ENCODE results near the gene KCNMB4.
"Not testable (repeated sequence)": the region's sequence is repeated elsewhere in the genome, so short reads cannot be mapped to it uniquely, and the experiment has no call there.

KCNMB4 gene

DNA sequence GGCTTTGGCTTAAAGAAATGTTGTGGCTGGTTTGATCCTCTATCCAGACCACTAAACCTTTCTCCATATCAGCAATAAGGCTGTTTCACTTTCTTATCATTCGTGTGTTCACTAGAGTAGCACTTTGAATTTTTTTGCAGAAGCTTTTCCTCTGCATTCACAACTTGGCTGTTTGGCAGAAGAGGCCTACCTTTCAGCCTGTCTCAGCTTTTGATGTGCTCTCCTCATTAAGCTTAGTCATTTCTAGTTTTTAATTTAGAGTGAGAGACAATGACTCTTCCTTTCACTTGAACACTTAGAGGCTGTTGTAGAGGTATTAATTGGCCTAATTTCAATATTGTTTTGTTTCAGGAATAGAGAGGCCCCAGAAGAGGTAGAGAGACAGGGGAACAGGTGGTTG lies 13.8 kb downstream of the KCNMB4 start:
- no peak for DNase-seq

GRCh38 chr12:70383484-70383883 lies 17.4 kb downstream of the KCNMB4 start:
- DNase-seq, result no peak

- no peak for DNase-seq
These were observed 17.8 kb downstream of the KCNMB4 start for GRCh38 chr12:70383886-70384285.

DNA sequence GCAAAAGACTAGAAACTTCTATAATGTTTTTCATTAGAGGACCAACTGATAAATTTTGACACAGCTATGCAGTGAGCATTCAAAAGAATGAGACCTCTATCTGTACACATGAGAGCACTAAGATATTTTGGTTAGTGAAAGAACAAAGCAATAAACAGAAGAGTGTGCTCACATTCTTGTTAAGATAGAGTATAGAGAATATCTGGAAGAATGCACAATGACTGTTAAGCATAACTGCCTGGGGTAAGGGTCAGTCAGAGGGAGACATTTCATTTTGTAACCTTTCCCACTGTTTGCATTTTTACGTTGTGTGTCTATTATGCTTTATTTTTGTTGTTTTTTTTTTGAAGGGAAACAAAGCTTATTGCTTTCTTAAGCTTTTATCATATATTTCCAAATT lies 20.7 kb downstream of the KCNMB4 start:
- no peak for DNase-seq

DNA sequence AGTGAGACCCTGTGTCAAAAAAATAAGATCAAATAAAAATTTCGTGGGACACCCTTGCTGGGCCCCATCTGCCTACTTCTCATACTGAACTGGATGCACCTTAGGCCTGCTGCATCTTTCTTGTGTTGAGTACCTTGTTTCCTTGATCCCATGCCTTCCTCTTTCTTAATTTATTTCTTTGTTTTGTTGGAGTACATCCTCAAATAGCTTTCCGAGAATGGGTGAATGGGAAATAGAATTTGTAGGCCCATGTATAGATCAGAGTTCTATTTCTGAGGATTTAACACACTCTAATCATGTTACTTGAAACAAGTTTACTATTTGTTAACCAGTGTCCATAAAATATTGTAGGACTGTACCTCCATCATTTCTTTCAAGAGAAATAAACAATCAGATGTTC lies 23.6 kb downstream of the KCNMB4 start:
- DNase-seq, result no peak

DNA sequence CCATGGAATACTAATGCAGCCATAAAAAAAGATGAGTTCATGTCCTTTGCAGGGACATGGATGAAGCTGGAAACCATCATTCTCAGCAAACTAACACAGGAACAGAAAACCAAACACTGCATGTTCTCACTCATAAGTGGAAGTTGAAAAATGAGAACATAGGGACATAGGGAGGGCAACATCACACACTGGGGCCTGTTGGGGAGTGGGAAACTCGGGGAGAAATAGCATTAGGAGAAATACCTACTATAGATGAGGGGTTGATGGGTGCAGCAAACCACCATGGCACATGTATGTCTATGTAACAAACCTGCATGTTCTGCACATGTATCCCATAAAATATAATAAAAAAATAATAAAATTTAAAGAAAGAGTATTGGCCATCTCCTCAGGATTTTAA lies 26.5 kb downstream of the KCNMB4 start:
- DNase-seq, result not testable (repeated sequence)

- DNase-seq, result no peak
These were observed 27.9 kb downstream of the KCNMB4 start for GRCh38 chr12:70393787-70394499.

DNA sequence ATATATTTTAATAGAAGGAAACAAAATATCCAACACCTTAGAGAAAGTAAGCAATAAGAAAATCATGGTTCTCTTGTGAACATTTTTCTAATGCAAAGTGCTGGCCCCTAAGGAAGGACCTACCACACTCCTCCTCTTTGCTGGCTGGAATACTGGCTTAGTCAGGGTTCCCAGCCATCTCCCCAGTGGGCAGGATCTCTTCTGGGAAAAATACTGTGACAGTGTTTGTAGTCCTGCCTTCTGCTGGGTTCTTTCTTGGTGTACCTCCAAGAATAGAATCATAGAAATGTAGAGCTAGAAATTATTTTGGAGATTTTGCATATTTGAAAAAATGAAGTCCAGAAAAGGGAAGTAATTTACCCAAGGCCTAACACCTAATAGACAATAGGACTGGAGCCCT lies 31.9 kb downstream of the KCNMB4 start:
- DNase-seq, result no peak

GRCh38 chr12:70398862-70399261 lies 32.8 kb downstream of the KCNMB4 start:
- DNase-seq, result no peak

- DNase-seq, result no peak
These were observed 33.2 kb downstream of the KCNMB4 start for GRCh38 chr12:70399311-70399710.

- no peak for DNase-seq
These were observed 34.0 kb downstream of the KCNMB4 start for GRCh38 chr12:70400124-70400523.

DNA sequence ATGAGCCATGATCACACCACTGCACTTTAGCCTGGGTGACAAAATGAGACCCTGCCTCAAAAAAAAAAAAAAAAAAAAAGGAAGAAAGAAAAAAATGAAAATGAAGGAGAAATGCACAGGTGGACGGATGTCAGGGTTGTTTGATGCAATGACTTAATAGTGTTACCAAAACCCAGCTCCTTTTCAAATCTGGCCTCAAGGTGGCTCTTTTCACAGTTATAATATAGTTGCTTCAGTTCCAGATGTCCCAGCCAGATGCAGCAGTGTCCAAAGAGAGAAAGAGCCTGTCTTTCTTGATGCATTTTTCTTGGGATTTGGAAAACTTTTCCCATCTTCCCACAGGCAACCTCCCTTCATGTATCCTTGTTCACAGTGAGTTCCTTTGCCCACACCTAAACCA lies 36.5 kb downstream of the KCNMB4 start:
- no peak for DNase-seq

GRCh38 chr12:70403826-70404225 lies 37.7 kb downstream of the KCNMB4 start:
- DNase-seq, result no peak

GRCh38 chr12:70408004-70408790 lies 42.1 kb downstream of the KCNMB4 start:
- no peak for DNase-seq

GRCh38 chr12:70415987-70416386 lies 49.9 kb downstream of the KCNMB4 start:
- no peak for DNase-seq

GRCh38 chr12:70417121-70417520 lies 51.0 kb downstream of the KCNMB4 start:
- DNase-seq, result no peak

- no peak for DNase-seq
These were observed 52.0 kb downstream of the KCNMB4 start for GRCh38 chr12:70418101-70418500.

DNA sequence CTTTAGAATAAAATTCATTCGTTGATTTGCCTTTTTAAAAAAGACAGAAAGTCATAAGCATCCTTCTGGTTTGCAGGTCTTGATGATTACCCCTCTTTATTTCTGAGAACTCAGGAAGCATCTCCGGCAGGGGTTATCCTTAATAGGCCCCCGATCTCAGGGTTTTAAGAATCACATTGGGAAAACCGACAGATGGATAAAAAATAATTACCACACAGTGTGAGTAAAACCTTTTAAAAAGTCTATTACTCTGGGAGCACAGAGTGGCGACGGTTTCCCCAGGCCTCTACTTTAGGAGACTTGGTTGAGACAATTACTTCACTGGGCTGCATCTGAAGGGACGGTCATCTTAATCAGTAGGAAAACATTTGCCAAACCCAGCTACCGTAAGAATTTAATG lies 56.5 kb downstream of the KCNMB4 start:
- DNase-seq, result no peak

GRCh38 chr12:70426620-70427019 lies 60.5 kb downstream of the KCNMB4 start:
- DNase-seq, result no peak

DNA sequence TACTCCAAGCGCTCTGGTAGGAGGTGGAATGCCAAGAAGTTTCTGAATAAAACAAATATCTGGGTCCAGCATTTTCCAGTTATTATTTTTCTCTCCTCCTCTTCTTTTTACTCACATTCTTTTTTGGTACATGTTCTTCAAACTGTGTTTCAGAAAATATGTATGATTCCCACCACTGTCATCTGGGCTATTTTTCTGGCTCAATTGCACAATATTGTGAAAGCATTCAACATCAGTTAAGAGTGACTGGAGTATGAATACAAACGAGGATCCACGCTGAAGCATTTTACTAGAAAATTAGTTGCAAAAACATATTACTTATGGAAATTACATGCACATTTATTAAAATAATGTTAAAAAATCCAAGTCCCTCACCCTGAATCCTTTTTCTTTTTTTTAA lies 61.5 kb downstream of the KCNMB4 start:
- DNase-seq, result no peak

DNA sequence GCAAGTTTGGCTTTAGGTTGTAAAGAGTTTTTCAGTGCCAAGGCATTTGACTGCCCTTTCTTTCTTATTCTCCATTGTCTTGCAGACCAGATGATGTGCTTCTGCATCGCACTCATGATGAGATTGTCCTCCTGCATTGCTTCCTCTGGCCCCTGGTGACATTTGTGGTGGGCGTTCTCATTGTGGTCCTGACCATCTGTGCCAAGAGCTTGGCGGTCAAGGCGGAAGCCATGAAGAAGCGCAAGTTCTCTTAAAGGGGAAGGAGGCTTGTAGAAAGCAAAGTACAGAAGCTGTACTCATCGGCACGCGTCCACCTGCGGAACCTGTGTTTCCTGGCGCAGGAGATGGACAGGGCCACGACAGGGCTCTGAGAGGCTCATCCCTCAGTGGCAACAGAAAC lies 64.3 kb downstream of the KCNMB4 start:
- DNase-seq, result no peak

DNA sequence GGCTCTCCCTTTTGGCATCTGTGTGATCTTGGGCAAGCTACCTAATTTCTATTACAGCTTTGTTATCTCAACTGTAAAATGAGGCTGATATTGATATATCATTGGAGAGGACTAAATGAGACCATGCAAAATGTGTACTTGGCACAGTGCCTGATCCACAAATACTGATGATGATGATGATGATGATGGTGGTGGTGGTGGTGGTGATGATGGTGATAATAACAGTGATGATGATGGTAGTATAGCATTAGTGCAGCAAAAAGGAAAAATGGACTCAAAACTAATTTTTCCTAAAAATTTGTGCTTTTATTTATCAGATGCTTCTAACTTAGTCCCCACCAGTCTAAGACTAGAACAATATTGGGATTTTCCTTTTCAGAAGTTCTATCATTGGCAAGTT lies 70.7 kb downstream of the KCNMB4 start:
- no peak for DNase-seq

GRCh38 chr12:70443062-70443673 lies 77.1 kb downstream of the KCNMB4 start:
- DNase-seq, result no peak

- DNase-seq, result no peak
These were observed 78.8 kb downstream of the KCNMB4 start for GRCh38 chr12:70444903-70445302.

Measured in activated CD4-positive, CD25-positive, alpha-beta regulatory T cell treated with anti-CD3 and anti-CD28 coated beads, Interleukin-2, amount 50 U/mL, for 72 hours (primary cell).